HepG2 (cell line): ENCODE measurements around the gene FUOM. TPM values are rescaled to one million over a fixed set of nuclear protein-coding genes. Genes with fewer than 3 reads are reported as not detected.

ENCODE experiments used
- ATAC-seq: fragments of 200-7000 bp; cut with Tn5 transposase; 3 replicates; pipeline ENCODE4 v1.9.1; 2020; ENCODE audit warnings: mild to moderate bottlenecking, moderate library complexity
- BruUV-seq: library from RNA; stranded (reverse); fragments of 400-500 nt; replicated peaks from 2 replicates; lab custom pipeline; 2021; lab: Mats Ljungman, UMichigan
- CTCF ChIA-PET: fragments of 300-600 bp; formaldehyde crosslinking; extraction: SDS; loops from one replicate; lab custom pipeline; 2021; ENCODE audit warnings: low total read pairs, inconsistent platforms, low intra/inter-chr PET ratio; lab: Yijun Ruan, JAX
- POLR2A ChIA-PET: fragments of 350-600 bp; sonication (Branson Sonifier 250); formaldehyde crosslinking; loops from one replicate; lab custom pipeline; 2020; ENCODE audit warnings: antibody characterized with exemption, inconsistent platforms; lab: Yijun Ruan, JAX
- DNase-seq: peaks from one replicate; pipeline ENCODE4 v3.0.0-alpha.2; 2015; ENCODE audit warnings: low spot score
- FAIRE-seq: peaks from 3 replicates; lab custom pipeline; 2011; peaks lifted over from hg19 to GRCh38; lab: Jason Lieb, UNC
- H2AFZ ChIP-seq: one replicate; pipeline ENCODE4 v1.6.1; 2011; ENCODE audit warnings: low read length, inconsistent platforms
- H3K27ac ChIP-seq: fragments of 300-600 bp; 3 replicates; pipeline ENCODE4 v1.8.0; 2011; ENCODE audit warnings: mixed run types, mild to moderate bottlenecking, mixed read lengths, low read length, inconsistent platforms; ENCODE audit not compliant: insufficient read depth; ENCODE audit errors: extremely low read length
- H3K27me3 ChIP-seq, 2 experiments: fragments of 200-600 bp in 1 of 2; 2 replicates in 1 of 2; 3 replicates in 1 of 2; pipeline versions ENCODE4 v1.6.0 to v1.8.0; 2011; ENCODE audit warnings: low read length in 2 of 2, mild to moderate bottlenecking in 2 of 2, moderate library complexity in 2 of 2, inconsistent platforms in 1 of 2; ENCODE audit not compliant: insufficient read depth in 2 of 2, control insufficient read depth in 1 of 2
- H3K36me3 ChIP-seq, 2 experiments: fragments of 200-600 bp in 1 of 2; replicated peaks in 1 of 2; 2 replicates in 1 of 2; 3 replicates in 1 of 2; pipeline versions ENCODE4 v1.5.1 to v1.8.0; 2011; ENCODE audit warnings: low read length in 2 of 2, inconsistent platforms in 1 of 2; ENCODE audit not compliant: insufficient read depth in 2 of 2, control insufficient read depth in 1 of 2
- H3K4me1 ChIP-seq: 2 replicates; pipeline ENCODE4 v1.5.1; 2012; ENCODE audit warnings: low read length, inconsistent platforms; ENCODE audit not compliant: insufficient read depth
- H3K4me2 ChIP-seq: 2 replicates; pipeline ENCODE4 v1.6.0; 2011; ENCODE audit warnings: low read depth, low read length, inconsistent platforms
- H3K4me3 ChIP-seq, 3 experiments: fragments of 200-600 bp in 1 of 3; sonication (generic), shearing (Covaris generic) in 1 of 3; replicated peaks in 1 of 3; 2 replicates each; pipeline ENCODE4 v1.5.1; 2011 to 2016; ENCODE audit warnings: low read length in 3 of 3, inconsistent platforms in 2 of 3, low read depth in 2 of 3, mild to moderate bottlenecking in 2 of 3, control low read depth in 1 of 3, mixed read lengths in 1 of 3; ENCODE audit not compliant: insufficient read depth in 1 of 3
- H3K79me2 ChIP-seq: one replicate; pipeline ENCODE4 v1.6.1; 2011; ENCODE audit warnings: low read length, inconsistent platforms; ENCODE audit not compliant: insufficient read depth
- H3K9ac ChIP-seq: 2 replicates; pipeline ENCODE4 v1.6.0; 2011; ENCODE audit warnings: mild to moderate bottlenecking, low read depth, low read length, inconsistent platforms; ENCODE audit not compliant: insufficient read depth
- H3K9me3 ChIP-seq: 2 replicates; pipeline ENCODE4 v1.5.1; 2012; ENCODE audit warnings: mild to moderate bottlenecking, low read length
- H4K20me1 ChIP-seq: 2 replicates; pipeline ENCODE4 v1.6.0; 2011; ENCODE audit warnings: inconsistent platforms, mild to moderate bottlenecking, low read length, moderate library complexity; ENCODE audit not compliant: insufficient read depth
- MAFG ChIP-seq: sonication (generic); formaldehyde crosslinking; IDR thresholded peaks from 2 replicates; pipeline ENCODE4 v1.5.1; 2020; ENCODE audit warnings: mild to moderate bottlenecking, missing genetic modification reagents
- MEF2D ChIP-seq: sonication (generic); formaldehyde crosslinking; IDR thresholded peaks from 2 replicates; pipeline ENCODE4 v1.5.1; 2020; ENCODE audit warnings: mild to moderate bottlenecking, missing genetic modification reagents
- MIER2 ChIP-seq: IDR thresholded peaks from 2 replicates; pipeline ENCODE4 v1.6.1; 2016; ENCODE audit warnings: missing biosample characterization, missing genetic modification reagents
- NFAT5 ChIP-seq: sonication (generic); formaldehyde crosslinking; IDR thresholded peaks from 2 replicates; pipeline ENCODE4 v1.4.0; 2020; ENCODE audit warnings: missing genetic modification reagents
- RFX5 ChIP-seq: IDR thresholded peaks from 2 replicates; pipeline ENCODE4 v1.6.1; 2011; ENCODE audit warnings: low read depth, low read length, improper control_type of control experiment
- RFXANK ChIP-seq: IDR thresholded peaks from 2 replicates; pipeline ENCODE4 v1.6.1; 2016
- RORA ChIP-seq: sonication (generic); formaldehyde crosslinking; IDR thresholded peaks from 2 replicates; pipeline ENCODE4 v1.5.0; 2020; ENCODE audit warnings: mild to moderate bottlenecking, missing genetic modification reagents, moderate library complexity
- SNAI1 ChIP-seq: sonication (generic); formaldehyde crosslinking; IDR thresholded peaks from 2 replicates; pipeline ENCODE4 v1.5.0; 2020; ENCODE audit warnings: mild to moderate bottlenecking, missing genetic modification reagents, borderline replicate concordance
- ZNF468 ChIP-seq: sonication (generic); formaldehyde crosslinking; IDR thresholded peaks from 2 replicates; pipeline ENCODE4 v1.8.0; 2022; ENCODE audit warnings: mild to moderate bottlenecking, moderate library complexity, missing genetic modification reagents
- ZNF850 ChIP-seq: sonication (generic); formaldehyde crosslinking; conservative IDR thresholded peaks from 2 replicates; pipeline ENCODE4 v1.9.0; 2021; ENCODE audit warnings: mild to moderate bottlenecking, missing genetic modification reagents
- WGBS: methylation state at CpG from one replicate; pipeline ENCODE4 v1.1.6; 2017; ENCODE audit warnings: low lambda C conversion rate; 5-methylcytosine and 5-hydroxymethylcytosine counted together
- in situ Hi-C: cut with HindIII; loops from 2 replicates; pipeline ENCODE4 v1.10.0; 2017; ENCODE audit warnings: low pct_unique_long_range_greater_than_20kb; ENCODE audit not compliant: extremely low pct_ligation_motif_present
- intact Hi-C: fragments of 100-400 bp; cut with micrococcal nuclease; formaldehyde crosslinking; loops from one replicate; pipeline ENCODE4 v1.10.0; 2022; ENCODE audit not compliant: unreplicated experiment
- polyA plus RNA-seq, 8 experiments: library from polyadenylated mRNA; depleted of rRNA in 3 of 8; stranded (reverse) in 7 of 8; unstranded in 1 of 8; fragments of >200 nt; fragmentation: Illumina TruSeq in 4 of 8; extraction: Trizol in 4 of 8; gene quantifications; 2 replicates each; pipeline versions ENCODE4 v1.2.1 to v1.2.3, GENCODE V29; 2011 to 2016; ENCODE audit warnings: low read depth in 4 of 8, missing spikeins in 1 of 8, mixed read lengths in 1 of 8; ENCODE audit not compliant: insufficient read depth in 1 of 8
- total RNA-seq, 5 experiments: library from RNA; depleted of rRNA; stranded (reverse); fragments of >200 nt; fragmentation: Illumina TruSeq; extraction: Trizol; gene quantifications; 2 replicates each; pipeline ENCODE4 v1.2.3, GENCODE V29; 2016; ENCODE audit warnings: low read depth in 1 of 5

FUOM gene
- total and polyA plus RNA-seq, 2 of the 13 experiments (the other 11 are each of a cell fraction or from before 2014, with no cell fraction given): 27.5 to 60.4 TPM

GRCh38 chr10:133332936-133333699 lies 24.7 kb downstream of the FUOM start:
- Histone ChIP-seq H3K4me3 (no peak overlapping the region), H3K36me3 (no peaks in the 10 kb centered on the region), H3K9ac (no peak overlapping the region), H3K27me3 (peaks cover 10 to 76% of the 10 kb centered on the region in 2 experiments), H3K27ac (no peak overlapping the region), H3K4me2 (no peak overlapping the region), H3K4me1 (peaks cover 27% of the 10 kb centered on the region), H2AFZ (no peak overlapping the region), H3K79me2 (no peaks in the 10 kb centered on the region), H4K20me1 (no peaks in the 10 kb centered on the region), H3K9me3 (no peaks in the 10 kb centered on the region)
- 56% methylated on average over 30 of the region's 30 CpGs for WGBS
- DNase-seq (no peak), ATAC-seq (no peak), FAIRE-seq (no peak)
- POLR2A ChIA-PET: no interaction called here
- CTCF ChIA-PET: no interaction called here
- intact Hi-C loops: no loop called here
- TF ChIP-seq MAFG: no peak
- in situ Hi-C loops: no loop called here
- BruUV-seq: no TSS peak

GRCh38 chr10:133329491-133330202 lies 28.2 kb downstream of the FUOM start:
- BruUV-seq: no TSS peak
- no peak for FAIRE-seq
- H3K36me3 ChIP-seq: no peaks in the 10 kb centered on the region
- WGBS: 8% methylated on average over 35 of the region's 37 CpGs
- intact Hi-C loops (loop anchor here (2.0 to 10.0 kb wide), 2 partner anchors 45 to 65 kb away; partner anchors contain the start of genes ECHS1, MTG1 and PAOX), in situ Hi-C loops (no loop called here)
- H2AFZ ChIP-seq: no peak overlapping the region
- H3K9me3 ChIP-seq: no peaks in the 10 kb centered on the region
- H3K9ac ChIP-seq: no peak overlapping the region
- peaks cover 7 to 73% of the 10 kb centered on the region in 2 experiments for H3K27me3 ChIP-seq
- POLR2A ChIA-PET: interaction anchor here (1.1 to 4.5 kb wide), 5 partner anchors 18 to 49 kb away, joined by 3 to 31 read pairs (median 9); partner anchors contain the start of genes ECHS1, FUOM, PAOX and PRAP1
- CTCF ChIA-PET: interaction anchor here (0.8 kb wide), 1 partner anchor 11 kb away, joined by 3 read pairs; no protein-coding TSS in a partner anchor
- ATAC-seq: peak; percentile 87
- no peaks in the 10 kb centered on the region for H3K79me2 ChIP-seq
- H3K4me3 ChIP-seq: peak overlapping the region in 1 of 3 experiments; percentile 40; a peak in 2 of 6 replicates
- H3K4me2 ChIP-seq: peak overlapping the region; percentile 82
- peaks cover 31% of the 10 kb centered on the region for H3K4me1 ChIP-seq
- H4K20me1 ChIP-seq: no peaks in the 10 kb centered on the region
- peak; percentile 70 for DNase-seq
- no peak overlapping the region for H3K27ac ChIP-seq
- TF ChIP-seq RFX5: no peak
- no peak for TF ChIP-seq NFAT5 (CRISPR knock-in tag)
- TF ChIP-seq RORA (CRISPR knock-in tag): no peak
- no peak for TF ChIP-seq ZNF468 (CRISPR knock-in tag)
- TF ChIP-seq SNAI1: no peak
- no peak for TF ChIP-seq MEF2D (CRISPR knock-in tag)
- TF ChIP-seq MIER2: no peak
- TF ChIP-seq ZNF850 (CRISPR knock-in tag): no peak
- TF ChIP-seq RFXANK (CRISPR knock-in tag): no peak
